Esophagus squamous epithelium (tissue), 4 donors: ENCODE measurements around the gene KRT35.

ENCODE experiments used
- POLR2A ChIP-seq, 4 donors: fragments of 450-650 bp; IDR thresholded peaks; one replicate each; pipeline ENCODE4 v1.6.1; 2017; ENCODE audit warnings: antibody characterized with exemption in 4 of 4, mild to moderate bottlenecking in 4 of 4, moderate library complexity in 3 of 4
- TF ChIP-seq, protein P1 (sequence below), 6 experiments: fragments of 450-650 bp in 4 of 6; fragments of 200-600 bp in 2 of 6; sonication (generic) in 2 of 6; IDR thresholded peaks; one replicate each; pipeline ENCODE4 v1.5.1; 2016 to 2019; ENCODE audit warnings: antibody characterized with exemption in 6 of 6, mild to moderate bottlenecking in 4 of 6, moderate library complexity in 4 of 6

DNA sequence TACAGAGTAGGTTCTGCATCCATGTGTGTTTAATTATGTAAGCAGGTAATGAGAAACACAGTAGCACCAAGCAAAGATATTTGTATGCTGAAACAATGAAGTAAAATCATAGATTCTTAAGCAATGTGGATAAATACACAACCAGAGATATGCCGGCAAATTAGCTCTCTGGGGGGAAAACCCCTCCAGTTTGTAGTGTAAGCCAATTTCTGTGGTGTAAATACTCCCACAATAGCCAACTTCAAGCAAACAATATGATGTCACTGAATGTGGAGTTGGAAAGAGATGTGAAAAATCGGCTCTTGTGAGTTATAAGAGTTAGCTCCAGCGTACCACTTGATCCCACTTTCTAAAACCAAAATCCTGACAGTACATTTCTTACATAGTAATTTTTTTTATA is 36.3 kb downstream of the KRT35 start:
- TF ChIP-seq, protein P1, sequence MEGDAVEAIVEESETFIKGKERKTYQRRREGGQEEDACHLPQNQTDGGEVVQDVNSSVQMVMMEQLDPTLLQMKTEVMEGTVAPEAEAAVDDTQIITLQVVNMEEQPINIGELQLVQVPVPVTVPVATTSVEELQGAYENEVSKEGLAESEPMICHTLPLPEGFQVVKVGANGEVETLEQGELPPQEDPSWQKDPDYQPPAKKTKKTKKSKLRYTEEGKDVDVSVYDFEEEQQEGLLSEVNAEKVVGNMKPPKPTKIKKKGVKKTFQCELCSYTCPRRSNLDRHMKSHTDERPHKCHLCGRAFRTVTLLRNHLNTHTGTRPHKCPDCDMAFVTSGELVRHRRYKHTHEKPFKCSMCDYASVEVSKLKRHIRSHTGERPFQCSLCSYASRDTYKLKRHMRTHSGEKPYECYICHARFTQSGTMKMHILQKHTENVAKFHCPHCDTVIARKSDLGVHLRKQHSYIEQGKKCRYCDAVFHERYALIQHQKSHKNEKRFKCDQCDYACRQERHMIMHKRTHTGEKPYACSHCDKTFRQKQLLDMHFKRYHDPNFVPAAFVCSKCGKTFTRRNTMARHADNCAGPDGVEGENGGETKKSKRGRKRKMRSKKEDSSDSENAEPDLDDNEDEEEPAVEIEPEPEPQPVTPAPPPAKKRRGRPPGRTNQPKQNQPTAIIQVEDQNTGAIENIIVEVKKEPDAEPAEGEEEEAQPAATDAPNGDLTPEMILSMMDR (IDR thresholded peaks at IDR 0.05): no peak
- TF ChIP-seq POLR2A (IDR thresholded peaks at IDR 0.05): no peak
